B cell (primary cell): ENCODE measurements around the gene EIF3I. TPM values are rescaled to one million over a fixed set of nuclear protein-coding genes. Genes with fewer than 3 reads are reported as not detected.

Experiments
- ATAC-seq: fragments of 200-7000 bp; cut with Tn5 transposase; one replicate; pipeline ENCODE4 v1.10.0; 2021; ENCODE audit warnings: low read depth, mild to moderate bottlenecking, moderate number of reproducible peaks, moderate library complexity
- CTCF ChIA-PET: fragments of 350-600 bp; sonication (Branson Sonifier 250); formaldehyde crosslinking; loops from one replicate; lab custom pipeline; 2021; ENCODE audit warnings: antibody characterized with exemption, inconsistent platforms; lab: Charles Lee
- POLR2A ChIA-PET: fragments of 350-600 bp; sonication (Branson Sonifier 250); formaldehyde crosslinking; loops from one replicate; lab custom pipeline; 2021; ENCODE audit warnings: antibody characterized with exemption; lab: Charles Lee
- DNase-seq: peaks from one replicate; pipeline ENCODE4 v3.0.0; 2013
- H2AFZ ChIP-seq: 2 replicates; pipeline ENCODE4 v1.6.1; 2012; ENCODE audit warnings: mild to moderate bottlenecking, low read depth, low read length; ENCODE audit not compliant: insufficient read depth, poor library complexity, severe bottlenecking
- H3K27ac ChIP-seq, 2 donors: 1 replicate in 1 of 2; 2 replicates in 1 of 2; pipeline ENCODE4 v1.5.1; 2012 to 2013; ENCODE audit warnings: low read length in 2 of 2, mild to moderate bottlenecking in 2 of 2, moderate library complexity in 1 of 2
- H3K27me3 ChIP-seq, 4 experiments: fragments of 200-600 bp in 1 of 4; sonication (generic) in 1 of 4; replicated peaks in 1 of 4; 1 replicate in 2 of 4; 2 replicates in 2 of 4; pipeline versions ENCODE4 v1.6.1 to v1.7.0; 2013 to 2016; ENCODE audit warnings: low read length in 3 of 4, mild to moderate bottlenecking in 2 of 4, mixed read lengths in 1 of 4, moderate library complexity in 1 of 4; ENCODE audit not compliant: insufficient read depth in 4 of 4, control insufficient read depth in 3 of 4; ENCODE audit errors: control extremely low read depth in 1 of 4
- H3K36me3 ChIP-seq, 2 experiments: replicated peaks in 1 of 2; 1 replicate in 1 of 2; 2 replicates in 1 of 2; pipeline versions ENCODE4 v1.6.1 to v1.7.1; 2013; ENCODE audit warnings: low read length in 1 of 2; ENCODE audit not compliant: insufficient read depth in 2 of 2, control insufficient read depth in 1 of 2; ENCODE audit errors: control extremely low read depth in 1 of 2, extremely low read depth in 1 of 2
- H3K4me1 ChIP-seq, 2 donors: fragments of 200-600 bp in 1 of 2; sonication (generic) in 1 of 2; 1 replicate in 1 of 2; 2 replicates in 1 of 2; pipeline versions ENCODE4 v1.5.1 to v1.6.1; 2013 to 2017; ENCODE audit warnings: low read length in 2 of 2; ENCODE audit not compliant: control insufficient read depth in 2 of 2, insufficient read depth in 2 of 2
- H3K4me2 ChIP-seq: replicated peaks from 2 replicates; pipeline ENCODE3; 2012; ENCODE audit warnings: mild to moderate bottlenecking, low read depth, low read length; ENCODE audit not compliant: poor library complexity, severe bottlenecking
- H3K4me3 ChIP-seq, 5 experiments: fragments of 200-600 bp in 1 of 5; sonication (generic) in 1 of 5; 1 replicate in 3 of 5; 2 replicates in 2 of 5; pipeline versions ENCODE4 v1.5.1 to v1.7.0; 2011 to 2016; ENCODE audit warnings: low read length in 4 of 5, mild to moderate bottlenecking in 4 of 5, low read depth in 2 of 5, control low read depth in 1 of 5, moderate library complexity in 1 of 5; ENCODE audit not compliant: insufficient read depth in 1 of 5; ENCODE audit errors: control extremely low read depth in 1 of 5, extremely low read depth in 1 of 5
- H3K79me2 ChIP-seq: fragments of 200-600 bp; sonication (generic); one replicate; pipeline ENCODE4 v1.6.0; 2016; ENCODE audit warnings: low read length; ENCODE audit not compliant: control insufficient read depth, insufficient read depth
- H3K9ac ChIP-seq: fragments of 200-600 bp; sonication (generic); 2 replicates; pipeline ENCODE4 v1.6.1; 2017; ENCODE audit warnings: mild to moderate bottlenecking, low read length, moderate library complexity
- H3K9me3 ChIP-seq, 3 donors: one replicate each; pipeline versions ENCODE4 v1.6.1 to v1.7.1; 2013; ENCODE audit warnings: low read length in 2 of 3; ENCODE audit not compliant: control insufficient read depth in 2 of 3, insufficient read depth in 1 of 3; ENCODE audit errors: control extremely low read depth in 1 of 3
- H4K20me1 ChIP-seq: 2 replicates; pipeline ENCODE4 v1.6.0; 2012; ENCODE audit warnings: mild to moderate bottlenecking, low read length; ENCODE audit not compliant: insufficient read depth, control insufficient read depth, poor library complexity, severe bottlenecking
- H3K27ac Mint-ChIP-seq: one replicate; pipeline ENCODE4 v1.8.0; 2021; ENCODE audit warnings: mixed read lengths
- H3K27me3 Mint-ChIP-seq: one replicate; pipeline ENCODE4 v1.8.0; 2021; ENCODE audit warnings: mixed read lengths
- H3K4me1 Mint-ChIP-seq: one replicate; pipeline ENCODE4 v1.8.0; 2021; ENCODE audit warnings: mixed read lengths
- H3K4me3 Mint-ChIP-seq: one replicate; pipeline ENCODE4 v1.8.0; 2021; ENCODE audit warnings: mixed read lengths
- H3K9me3 Mint-ChIP-seq: one replicate; pipeline ENCODE4 v1.8.0; 2022; ENCODE audit warnings: mixed read lengths; ENCODE audit not compliant: insufficient read depth
- CTCF ChIP-seq: fragments of 200-600 bp; IDR thresholded peaks from one replicate; pipeline ENCODE4 v1.8.0; 2022; ENCODE audit warnings: antibody characterized with exemption, mild to moderate bottlenecking
- EZH2 ChIP-seq: IDR thresholded peaks from 2 replicates; pipeline ENCODE4 v1.6.1; 2012; ENCODE audit warnings: borderline replicate concordance, low read depth, mild to moderate bottlenecking, moderate library complexity, low read length; ENCODE audit not compliant: insufficient read depth, poor library complexity, severe bottlenecking
- WGBS: methylation state at CpG from one replicate; pipeline ENCODE4 v1.1.5; 2013; ENCODE audit warnings: missing lambda C conversion rate; ENCODE audit not compliant: insufficient coverage; 5-methylcytosine and 5-hydroxymethylcytosine counted together
- intact Hi-C: fragments of 100-400 bp; cut with micrococcal nuclease; formaldehyde crosslinking; loops from one replicate; pipeline ENCODE4 v1.10.0; 2022
- polyA plus RNA-seq: library from polyadenylated mRNA; depleted of rRNA; stranded (reverse); fragments of >200 nt; gene quantifications from 2 replicates; pipeline ENCODE4 v1.2.3, GENCODE V29; 2012
- total RNA-seq, 2 donors: library from RNA; stranded (reverse); fragments of 120-200 nt in 1 of 2; gene quantifications; 1 replicate in 1 of 2; 2 replicates in 1 of 2; pipeline versions ENCODE4 v1.2.3 to v1.2.4, GENCODE V29; 2013 to 2022

The EIF3I gene
- total and polyA plus RNA-seq, 2 donors (not counting 1 experiment from before 2014, with no cell fraction given), result 87.0 to 130 TPM

- no peak overlapping the region for H3K4me3 ChIP-seq
- CTCF ChIA-PET, result interaction anchor here (0.6 to 1.4 kb wide), 2 partner anchors 68 to 917 kb away, joined by 3 read pairs; no protein-coding TSS in a partner anchor
- no peak overlapping the region for H3K27ac ChIP-seq
- DNase-seq (no peak), ATAC-seq (no peak)
- no peaks in the 10 kb centered on the region for H3K79me2 ChIP-seq
- POLR2A ChIA-PET, result interaction anchor here (0.6 kb wide), 1 partner anchor 389 kb away, joined by 6 read pairs; no protein-coding TSS in a partner anchor
- intact Hi-C loops, result no loop called here
- H3K9me3 ChIP-seq, result no peaks in the 10 kb centered on the region
- no peak overlapping the region for H3K4me2 ChIP-seq
- H3K9me3 Mint-ChIP-seq, result no peaks in the 10 kb centered on the region
- H3K4me1 Mint-ChIP-seq, result no peaks in the 10 kb centered on the region
- no peak overlapping the region for H3K4me3 Mint-ChIP-seq
- TF ChIP-seq EZH2 (no peak), CTCF (no peak)
- peaks cover 5 to 58% of the 10 kb centered on the region in 2 experiments for H3K36me3 ChIP-seq
- H2AFZ ChIP-seq, result no peak overlapping the region
- no peak overlapping the region for H3K9ac ChIP-seq
- no CpG with 5 or more reads among the region's 1 CpG for WGBS
- H4K20me1 ChIP-seq, result no peaks in the 10 kb centered on the region
- H3K27me3 Mint-ChIP-seq, result no peaks in the 10 kb centered on the region
- H3K27ac Mint-ChIP-seq, result no peak overlapping the region
- no peaks in the 10 kb centered on the region for H3K4me1 ChIP-seq
- H3K27me3 ChIP-seq, result no peaks in the 10 kb centered on the region
These were observed 49.5 kb upstream of the EIF3I start for GRCh38 chr1:32172621-32173245.
